Measurements from ENCODE around the gene NFASC. TPM values are rescaled to one million over a fixed set of nuclear protein-coding genes. Genes with fewer than 3 reads are reported as not detected.

The NFASC gene
- total and polyA plus RNA-seq, 9 of the 15 experiments (the other 6 are each of a cell fraction or from before 2014, with no cell fraction given) = 0.03 to 0.16 (median 0.06) TPM; not detected in 6

DNA sequence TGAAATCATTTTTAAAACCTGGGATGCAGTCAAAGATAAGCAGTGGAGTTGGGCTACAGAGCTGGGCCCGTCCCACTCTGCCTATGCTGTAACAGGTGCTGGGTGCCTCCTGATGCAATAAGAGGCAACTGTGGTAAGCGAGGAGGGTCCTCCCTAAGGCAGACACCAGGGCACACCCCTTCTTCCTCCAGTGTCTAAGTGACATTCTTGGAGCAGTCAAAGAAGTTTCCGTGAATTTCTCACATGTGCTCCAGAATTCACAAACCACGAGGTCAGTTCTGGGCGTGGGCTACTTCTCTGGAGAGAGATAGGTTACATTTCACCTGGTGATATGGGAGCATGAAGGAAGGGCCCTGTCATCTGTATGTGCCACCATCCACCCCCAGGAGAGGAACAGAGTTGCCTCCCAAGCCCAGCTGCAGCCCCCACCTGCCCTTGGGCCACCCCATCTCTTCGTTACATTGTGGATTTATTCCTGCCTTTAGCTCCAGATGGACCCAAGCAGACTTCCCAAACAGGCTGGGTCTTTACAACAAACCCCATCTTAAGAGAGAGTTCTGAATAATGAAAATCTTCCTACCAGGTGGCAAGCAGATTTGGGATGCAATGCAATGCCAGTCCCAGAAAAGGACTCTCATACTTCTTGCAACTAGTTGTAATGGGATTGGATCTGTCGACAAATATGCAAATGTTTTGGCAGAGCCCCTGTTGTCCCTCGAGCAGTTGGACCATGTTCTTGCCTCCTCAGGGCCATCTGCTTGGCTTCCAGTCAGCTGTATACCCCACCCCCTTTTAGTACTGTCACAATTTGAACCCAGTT is 89.9 kb downstream of the NFASC start (continued):
- TF ChIP-seq SFPQ (IDR thresholded peaks at IDR 0.05; ENCODE audit: low read depth, low read length) (no peak), BCL6 (CRISPR knock-in tag; IDR thresholded peaks at IDR 0.05) (no peak), MAZ (CRISPR knock-in tag; conservative IDR thresholded peaks at IDR 0.05 in 1 of 2, IDR thresholded peaks at IDR 0.05 in 1 of 2) (peak; percentile 45 to 64; a peak in 3 of 4 replicates), ZNF551 (CRISPR knock-in tag; IDR thresholded peaks at IDR 0.05) (no peak), THRA (IDR thresholded peaks at IDR 0.05) (no peak), HMBOX1 (IDR thresholded peaks at IDR 0.05) (no peak), MEF2D (tag; conservative IDR thresholded peaks at IDR 0.05; ENCODE audit: low read depth) (no peak), CCNT2 (IDR thresholded peaks at IDR 0.05; ENCODE audit: borderline replicate concordance, extremely low read depth, insufficient read length, low read depth, low read length) (no peak), IRF2 (CRISPR knock-in tag; IDR thresholded peaks at IDR 0.05) (no peak), RFX1 (IDR thresholded peaks at IDR 0.05) (no peak)
- TF ChIP-seq, protein P1, sequence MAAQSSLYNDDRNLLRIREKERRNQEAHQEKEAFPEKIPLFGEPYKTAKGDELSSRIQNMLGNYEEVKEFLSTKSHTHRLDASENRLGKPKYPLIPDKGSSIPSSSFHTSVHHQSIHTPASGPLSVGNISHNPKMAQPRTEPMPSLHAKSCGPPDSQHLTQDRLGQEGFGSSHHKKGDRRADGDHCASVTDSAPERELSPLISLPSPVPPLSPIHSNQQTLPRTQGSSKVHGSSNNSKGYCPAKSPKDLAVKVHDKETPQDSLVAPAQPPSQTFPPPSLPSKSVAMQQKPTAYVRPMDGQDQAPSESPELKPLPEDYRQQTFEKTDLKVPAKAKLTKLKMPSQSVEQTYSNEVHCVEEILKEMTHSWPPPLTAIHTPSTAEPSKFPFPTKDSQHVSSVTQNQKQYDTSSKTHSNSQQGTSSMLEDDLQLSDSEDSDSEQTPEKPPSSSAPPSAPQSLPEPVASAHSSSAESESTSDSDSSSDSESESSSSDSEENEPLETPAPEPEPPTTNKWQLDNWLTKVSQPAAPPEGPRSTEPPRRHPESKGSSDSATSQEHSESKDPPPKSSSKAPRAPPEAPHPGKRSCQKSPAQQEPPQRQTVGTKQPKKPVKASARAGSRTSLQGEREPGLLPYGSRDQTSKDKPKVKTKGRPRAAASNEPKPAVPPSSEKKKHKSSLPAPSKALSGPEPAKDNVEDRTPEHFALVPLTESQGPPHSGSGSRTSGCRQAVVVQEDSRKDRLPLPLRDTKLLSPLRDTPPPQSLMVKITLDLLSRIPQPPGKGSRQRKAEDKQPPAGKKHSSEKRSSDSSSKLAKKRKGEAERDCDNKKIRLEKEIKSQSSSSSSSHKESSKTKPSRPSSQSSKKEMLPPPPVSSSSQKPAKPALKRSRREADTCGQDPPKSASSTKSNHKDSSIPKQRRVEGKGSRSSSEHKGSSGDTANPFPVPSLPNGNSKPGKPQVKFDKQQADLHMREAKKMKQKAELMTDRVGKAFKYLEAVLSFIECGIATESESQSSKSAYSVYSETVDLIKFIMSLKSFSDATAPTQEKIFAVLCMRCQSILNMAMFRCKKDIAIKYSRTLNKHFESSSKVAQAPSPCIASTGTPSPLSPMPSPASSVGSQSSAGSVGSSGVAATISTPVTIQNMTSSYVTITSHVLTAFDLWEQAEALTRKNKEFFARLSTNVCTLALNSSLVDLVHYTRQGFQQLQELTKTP (IDR thresholded peaks at IDR 0.05; ENCODE audit: low read depth in 1 of 2, partially characterized antibody in 2 of 2) = no peak
- TF ChIP-seq, protein P2, sequence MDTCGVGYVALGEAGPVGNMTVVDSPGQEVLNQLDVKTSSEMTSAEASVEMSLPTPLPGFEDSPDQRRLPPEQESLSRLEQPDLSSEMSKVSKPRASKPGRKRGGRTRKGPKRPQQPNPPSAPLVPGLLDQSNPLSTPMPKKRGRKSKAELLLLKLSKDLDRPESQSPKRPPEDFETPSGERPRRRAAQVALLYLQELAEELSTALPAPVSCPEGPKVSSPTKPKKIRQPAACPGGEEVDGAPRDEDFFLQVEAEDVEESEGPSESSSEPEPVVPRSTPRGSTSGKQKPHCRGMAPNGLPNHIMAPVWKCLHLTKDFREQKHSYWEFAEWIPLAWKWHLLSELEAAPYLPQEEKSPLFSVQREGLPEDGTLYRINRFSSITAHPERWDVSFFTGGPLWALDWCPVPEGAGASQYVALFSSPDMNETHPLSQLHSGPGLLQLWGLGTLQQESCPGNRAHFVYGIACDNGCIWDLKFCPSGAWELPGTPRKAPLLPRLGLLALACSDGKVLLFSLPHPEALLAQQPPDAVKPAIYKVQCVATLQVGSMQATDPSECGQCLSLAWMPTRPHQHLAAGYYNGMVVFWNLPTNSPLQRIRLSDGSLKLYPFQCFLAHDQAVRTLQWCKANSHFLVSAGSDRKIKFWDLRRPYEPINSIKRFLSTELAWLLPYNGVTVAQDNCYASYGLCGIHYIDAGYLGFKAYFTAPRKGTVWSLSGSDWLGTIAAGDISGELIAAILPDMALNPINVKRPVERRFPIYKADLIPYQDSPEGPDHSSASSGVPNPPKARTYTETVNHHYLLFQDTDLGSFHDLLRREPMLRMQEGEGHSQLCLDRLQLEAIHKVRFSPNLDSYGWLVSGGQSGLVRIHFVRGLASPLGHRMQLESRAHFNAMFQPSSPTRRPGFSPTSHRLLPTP (IDR thresholded peaks at IDR 0.05; ENCODE audit: borderline replicate concordance, extremely low read depth, insufficient read length) = no peak
- TF ChIP-seq, protein P3, sequence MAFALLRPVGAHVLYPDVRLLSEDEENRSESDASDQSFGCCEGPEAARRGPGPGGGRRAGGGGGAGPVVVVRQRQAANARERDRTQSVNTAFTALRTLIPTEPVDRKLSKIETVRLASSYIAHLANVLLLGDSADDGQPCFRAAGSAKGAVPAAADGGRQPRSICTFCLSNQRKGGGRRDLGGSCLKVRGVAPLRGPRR (CRISPR knock-in tag; IDR thresholded peaks at IDR 0.05) = no peak

All from K562 (cell line).